H1 (cell line): ENCODE results near the gene MGLL.

ENCODE experiments used
- ATF2 ChIP-seq: IDR thresholded peaks from 2 replicates; pipeline ENCODE4 v1.6.1; 2012; ENCODE audit warnings: low read length, inconsistent platforms
- CTCF ChIP-seq, 3 experiments: IDR thresholded peaks; 1 replicate in 2 of 3; 2 replicates in 1 of 3; pipeline versions ENCODE4 v1.5.1 to v1.6.1; 2011; ENCODE audit warnings: low read length in 3 of 3, mild to moderate bottlenecking in 3 of 3, inconsistent platforms in 2 of 3, low read depth in 1 of 3, moderate library complexity in 1 of 3; ENCODE audit not compliant: insufficient read depth in 1 of 3; ENCODE audit errors: control extremely low read depth in 1 of 3
- EP300 ChIP-seq, 2 experiments: IDR thresholded peaks; 1 replicate in 1 of 2; 2 replicates in 1 of 2; pipeline ENCODE4 v1.6.1; 2011 to 2012; ENCODE audit warnings: low read depth in 2 of 2, low read length in 2 of 2, mild to moderate bottlenecking in 2 of 2, borderline replicate concordance in 1 of 2, inconsistent platforms in 1 of 2, moderate library complexity in 1 of 2
- GABPA ChIP-seq: IDR thresholded peaks from 2 replicates; pipeline ENCODE4 v1.6.1; 2011; ENCODE audit warnings: mild to moderate bottlenecking, low read length, moderate library complexity, borderline replicate concordance; ENCODE audit not compliant: insufficient read depth
- JUN ChIP-seq: IDR thresholded peaks from 2 replicates; pipeline ENCODE4 v1.6.1; 2011; ENCODE audit warnings: low read depth, mild to moderate bottlenecking, improper control_type of control experiment, low read length
- MAFK ChIP-seq: IDR thresholded peaks from 2 replicates; pipeline ENCODE4 v1.6.1; 2012; ENCODE audit warnings: low read depth, mild to moderate bottlenecking, improper control_type of control experiment, low read length
- POLR2A ChIP-seq, 2 experiments: IDR thresholded peaks; 1 replicate in 1 of 2; 2 replicates in 1 of 2; pipeline ENCODE4 v1.6.1; 2011; ENCODE audit warnings: low read depth in 2 of 2, low read length in 2 of 2, mild to moderate bottlenecking in 2 of 2; ENCODE audit errors: control extremely low read depth in 1 of 2
- SUZ12 ChIP-seq: fragments of 200-600 bp; sonication (generic); IDR thresholded peaks from 2 replicates; pipeline ENCODE4 v1.6.1; 2012; ENCODE audit warnings: mild to moderate bottlenecking, inconsistent platforms, low read length, moderate library complexity, mixed read lengths
- TAF1 ChIP-seq: IDR thresholded peaks from 2 replicates; pipeline ENCODE4 v1.6.1; 2011; ENCODE audit warnings: mild to moderate bottlenecking, low read depth, low read length
- ZNF274 ChIP-seq: IDR thresholded peaks from 2 replicates; pipeline ENCODE4 v1.7.0; 2012; ENCODE audit warnings: low read length, borderline replicate concordance; ENCODE audit errors: extremely low read depth

GRCh38 chr3:127849368-127849767 lies 27.1 kb upstream of the MGLL start:
- TF ChIP-seq JUN: no peak
- TF ChIP-seq ATF2: no peak
- TF ChIP-seq ZNF274: no peak
- TF ChIP-seq CTCF (IDR thresholded peaks at IDR 0.05; ENCODE audit: control extremely low read depth in 1 of 3, insufficient read depth in 1 of 3, low read depth in 1 of 3, low read length in 3 of 3): no peak
- TF ChIP-seq EP300 (IDR thresholded peaks at IDR 0.05; ENCODE audit: borderline replicate concordance in 1 of 2, low read depth in 2 of 2, low read length in 2 of 2): no peak
- TF ChIP-seq SUZ12: no peak
- no peak for TF ChIP-seq POLR2A (IDR thresholded peaks at IDR 0.05; ENCODE audit: control extremely low read depth in 1 of 2, low read depth in 2 of 2, low read length in 2 of 2)
- TF ChIP-seq GABPA: no peak
- no peak for TF ChIP-seq TAF1
- TF ChIP-seq MAFK: no peak
